Thoracic aorta (tissue), 2 donors: ENCODE data around the gene ENTPD7. TPM values are rescaled to one million over a fixed set of nuclear protein-coding genes. Genes with fewer than 3 reads are reported as not detected.

Experiments used
- ATAC-seq: fragments of 150-250 bp; one replicate; pipeline ENCODE4 v1.8.0; 2017; ENCODE audit warnings: low read depth; ENCODE audit not compliant: insufficient number of reproducible peaks, low FRiP score
- DNase-seq: peaks from one replicate; pipeline ENCODE4 v3.0.0-alpha.2; 2020; ENCODE audit warnings: low spot score
- H3K27ac ChIP-seq, 2 donors: fragments of 200-600 bp; sonication (generic); 1 replicate in 1 of 2; 2 replicates in 1 of 2; pipeline ENCODE4 v1.5.1; 2016; ENCODE audit warnings: mild to moderate bottlenecking in 2 of 2, moderate library complexity in 2 of 2
- H3K27me3 ChIP-seq: fragments of 200-600 bp; sonication (generic); replicated peaks from 2 replicates; pipeline ENCODE4 v1.6.0; 2016; ENCODE audit warnings: mild to moderate bottlenecking; ENCODE audit not compliant: insufficient read depth
- H3K36me3 ChIP-seq: fragments of 200-600 bp; sonication (generic); one replicate; pipeline ENCODE4 v1.5.1; 2016
- H3K4me1 ChIP-seq, 2 donors: fragments of 200-600 bp; sonication (generic); 1 replicate in 1 of 2; 2 replicates in 1 of 2; pipeline versions ENCODE4 v1.5.1 to v1.6.0; 2016; ENCODE audit warnings: low read depth in 2 of 2, mild to moderate bottlenecking in 1 of 2; ENCODE audit not compliant: control insufficient read depth in 1 of 2
- H3K4me3 ChIP-seq: fragments of 200-600 bp; sonication (generic); 2 replicates; pipeline ENCODE4 v1.5.1; 2016; ENCODE audit warnings: mild to moderate bottlenecking
- H3K9me3 ChIP-seq: fragments of 200-600 bp; sonication (generic); 2 replicates; pipeline ENCODE4 v1.5.1; 2016
- total RNA-seq, 2 donors: library from RNA; depleted of rRNA; stranded (reverse); fragments of >200 nt; gene quantifications; one replicate each; pipeline versions ENCODE4 v1.1.0 to v1.2.3, GENCODE V29; 2016
- TF ChIP-seq, protein P1 (sequence below): fragments of 200-600 bp; sonication (generic); IDR thresholded peaks from one replicate; pipeline ENCODE4 v1.5.1; 2019; ENCODE audit warnings: antibody characterized with exemption

The ENTPD7 gene
- total RNA-seq, 2 donors from 2014 or later, result 8.1 to 14.8 TPM

DNA sequence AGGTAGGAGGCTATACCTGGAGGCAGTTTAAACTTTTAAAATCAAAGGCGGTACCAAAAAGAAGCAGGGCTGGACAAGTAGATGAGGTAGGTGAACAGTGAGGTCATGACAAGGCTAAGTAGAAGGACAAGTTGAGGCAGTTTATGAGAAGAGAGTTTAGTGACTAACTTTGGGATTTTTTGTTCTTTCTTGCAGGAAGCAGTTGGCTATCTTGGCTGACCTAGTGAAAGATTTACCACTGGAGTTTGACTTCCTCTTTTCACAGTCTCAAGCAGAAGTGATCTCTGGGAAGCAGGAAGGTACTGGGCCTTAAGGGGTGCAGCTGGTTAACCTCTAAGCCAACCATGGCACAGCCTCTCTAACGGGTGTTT, 26.3 kb downstream of the ENTPD7 start:
- Histone ChIP-seq H3K27me3 (no peaks in the 10 kb centered on the region), H3K4me1 (no peaks in the 10 kb centered on the region), H3K4me3 (no peak overlapping the region), H3K36me3 (peaks cover 2% of the 10 kb centered on the region), H3K9me3 (no peaks in the 10 kb centered on the region), H3K27ac (no peak overlapping the region)
- ATAC-seq (no peak), DNase-seq (no peak)
- TF ChIP-seq, protein P1, sequence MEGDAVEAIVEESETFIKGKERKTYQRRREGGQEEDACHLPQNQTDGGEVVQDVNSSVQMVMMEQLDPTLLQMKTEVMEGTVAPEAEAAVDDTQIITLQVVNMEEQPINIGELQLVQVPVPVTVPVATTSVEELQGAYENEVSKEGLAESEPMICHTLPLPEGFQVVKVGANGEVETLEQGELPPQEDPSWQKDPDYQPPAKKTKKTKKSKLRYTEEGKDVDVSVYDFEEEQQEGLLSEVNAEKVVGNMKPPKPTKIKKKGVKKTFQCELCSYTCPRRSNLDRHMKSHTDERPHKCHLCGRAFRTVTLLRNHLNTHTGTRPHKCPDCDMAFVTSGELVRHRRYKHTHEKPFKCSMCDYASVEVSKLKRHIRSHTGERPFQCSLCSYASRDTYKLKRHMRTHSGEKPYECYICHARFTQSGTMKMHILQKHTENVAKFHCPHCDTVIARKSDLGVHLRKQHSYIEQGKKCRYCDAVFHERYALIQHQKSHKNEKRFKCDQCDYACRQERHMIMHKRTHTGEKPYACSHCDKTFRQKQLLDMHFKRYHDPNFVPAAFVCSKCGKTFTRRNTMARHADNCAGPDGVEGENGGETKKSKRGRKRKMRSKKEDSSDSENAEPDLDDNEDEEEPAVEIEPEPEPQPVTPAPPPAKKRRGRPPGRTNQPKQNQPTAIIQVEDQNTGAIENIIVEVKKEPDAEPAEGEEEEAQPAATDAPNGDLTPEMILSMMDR, result no peak

DNA sequence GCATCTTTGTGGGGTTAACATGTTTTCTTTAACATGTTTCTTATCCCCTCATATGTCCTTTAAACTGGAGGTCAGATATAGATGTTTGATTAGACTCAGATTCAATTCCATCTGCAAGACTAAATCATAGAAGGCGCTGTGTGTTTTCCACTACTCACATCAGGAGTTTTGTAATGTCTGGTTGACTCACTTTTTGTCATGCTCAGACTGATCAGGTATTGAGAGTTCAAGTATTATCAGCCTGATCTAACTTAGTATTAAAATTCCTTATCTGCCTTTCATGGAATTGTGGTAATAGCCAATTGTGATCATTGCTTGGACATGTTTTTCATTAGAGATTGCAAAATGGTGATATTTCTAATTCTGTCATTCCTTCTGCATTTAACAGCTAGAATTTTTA, 30.2 kb downstream of the ENTPD7 start:
- Histone ChIP-seq H3K9me3 (no peaks in the 10 kb centered on the region), H3K4me1 (no peaks in the 10 kb centered on the region), H3K27ac (no peak overlapping the region), H3K4me3 (no peak overlapping the region), H3K36me3 (peaks cover 15% of the 10 kb centered on the region), H3K27me3 (no peaks in the 10 kb centered on the region)
- TF ChIP-seq, protein P1, result no peak
- DNase-seq, result no peak
- no peak for ATAC-seq

DNA sequence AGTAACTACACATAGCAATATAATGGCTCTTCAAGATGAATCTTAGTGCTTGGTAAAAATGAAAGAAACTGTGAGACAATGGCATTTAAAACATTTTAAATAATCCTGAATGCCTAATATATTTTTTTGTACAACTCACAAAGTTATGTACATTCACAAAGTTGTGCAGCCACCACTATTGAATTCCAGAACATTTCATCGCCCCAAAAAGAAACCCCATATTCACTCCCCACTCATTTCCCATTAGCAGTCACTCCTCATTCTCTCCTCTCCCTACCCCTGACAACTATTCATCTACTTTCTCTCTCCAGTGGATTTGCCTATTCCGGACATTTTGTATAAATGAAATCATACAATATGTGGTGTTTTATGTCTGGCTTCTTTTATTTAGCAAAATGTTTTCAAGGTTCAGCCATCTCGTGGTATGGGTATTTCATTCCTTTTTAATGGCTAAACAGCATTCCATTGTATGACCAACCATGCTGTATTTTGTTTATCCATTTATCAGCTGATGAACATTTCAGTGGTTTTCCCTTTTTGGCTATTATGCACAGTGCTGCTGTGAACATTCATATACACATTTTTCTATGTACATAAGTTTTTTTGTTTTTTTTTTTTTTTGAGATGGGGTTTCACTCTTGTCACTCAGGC, 34.7 kb downstream of the ENTPD7 start:
- peaks cover 31% of the 10 kb centered on the region for H3K36me3 ChIP-seq
- no peaks in the 10 kb centered on the region for H3K9me3 ChIP-seq
- H3K27ac ChIP-seq, result no peak overlapping the region
- H3K4me1 ChIP-seq, result no peaks in the 10 kb centered on the region
- no peak overlapping the region for H3K4me3 ChIP-seq
- TF ChIP-seq, protein P1, result no peak
- ATAC-seq, result no peak
- H3K27me3 ChIP-seq, result no peaks in the 10 kb centered on the region
- DNase-seq, result no peak

DNA sequence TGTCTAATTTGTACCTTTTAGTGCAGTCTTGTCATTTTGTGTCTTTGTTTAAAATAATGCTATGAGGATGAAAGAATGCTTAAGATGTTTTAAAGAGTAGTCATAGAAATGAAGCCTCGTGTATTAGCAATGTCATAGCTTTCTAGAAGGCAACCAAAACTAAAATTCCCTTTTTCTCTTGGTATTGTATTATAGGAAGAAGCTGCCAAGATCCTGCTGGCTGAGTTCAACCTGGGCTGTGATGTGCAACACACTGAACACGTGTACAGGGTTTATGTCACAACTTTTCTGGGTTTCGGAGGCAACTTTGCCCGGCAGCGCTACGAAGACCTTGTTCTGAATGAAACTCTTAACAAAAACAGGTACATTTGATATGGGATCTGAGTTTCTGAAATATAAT, 36.5 kb downstream of the ENTPD7 start:
- no peaks in the 10 kb centered on the region for H3K9me3 ChIP-seq
- no peak for ATAC-seq
- H3K4me1 ChIP-seq, result no peaks in the 10 kb centered on the region
- H3K27me3 ChIP-seq, result no peaks in the 10 kb centered on the region
- DNase-seq, result no peak
- TF ChIP-seq, protein P1, result no peak
- no peak overlapping the region for H3K27ac ChIP-seq
- no peak overlapping the region for H3K4me3 ChIP-seq
- H3K36me3 ChIP-seq, result peaks cover 35% of the 10 kb centered on the region

DNA sequence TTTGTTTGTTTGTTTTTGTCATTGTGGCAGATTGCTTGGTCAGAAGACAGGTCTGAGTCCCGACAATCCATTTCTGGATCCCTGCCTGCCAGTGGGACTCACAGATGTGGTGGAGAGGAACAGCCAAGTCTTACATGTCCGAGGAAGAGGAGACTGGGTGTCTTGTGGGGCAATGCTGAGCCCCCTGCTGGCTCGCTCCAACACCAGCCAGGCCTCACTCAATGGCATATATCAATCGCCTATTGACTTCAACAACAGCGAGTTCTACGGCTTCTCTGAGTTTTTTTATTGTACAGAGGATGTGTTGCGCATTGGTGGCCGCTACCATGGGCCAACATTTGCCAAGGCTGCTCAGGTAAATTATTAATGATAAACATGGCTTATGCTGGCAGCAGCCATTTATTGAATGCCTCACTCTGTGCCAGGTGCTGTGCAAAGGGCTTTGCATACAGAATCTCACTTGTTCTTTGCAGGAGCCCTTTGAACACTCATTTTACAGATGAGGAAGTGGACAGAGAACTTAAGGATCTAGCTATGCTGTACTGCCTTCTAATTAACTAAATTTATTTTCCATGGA, 39.3 kb downstream of the ENTPD7 start:
- no peaks in the 10 kb centered on the region for H3K27me3 ChIP-seq
- H3K36me3 ChIP-seq, result peaks cover 28% of the 10 kb centered on the region
- H3K27ac ChIP-seq, result no peak overlapping the region
- no peaks in the 10 kb centered on the region for H3K9me3 ChIP-seq
- no peak for DNase-seq
- ATAC-seq, result no peak
- H3K4me3 ChIP-seq, result no peak overlapping the region
- TF ChIP-seq, protein P1, result no peak
- H3K4me1 ChIP-seq, result no peaks in the 10 kb centered on the region
